Hippocampal formation (tissue), 2 donors: ENCODE results near the gene ZNF506.
A peak's percentile ranks its signal among the peaks of the same experiment; 100 is the strongest.
"Not testable (repeated sequence)": the region's sequence is repeated elsewhere in the genome, so short reads cannot be mapped to it uniquely, and the experiment has no call there.

Experiments used
- DNase-seq, 2 donors: peaks; one replicate each; lab custom pipeline; 2025; lab: John Stamatoyannopoulos, UW

ZNF506 gene

DNA sequence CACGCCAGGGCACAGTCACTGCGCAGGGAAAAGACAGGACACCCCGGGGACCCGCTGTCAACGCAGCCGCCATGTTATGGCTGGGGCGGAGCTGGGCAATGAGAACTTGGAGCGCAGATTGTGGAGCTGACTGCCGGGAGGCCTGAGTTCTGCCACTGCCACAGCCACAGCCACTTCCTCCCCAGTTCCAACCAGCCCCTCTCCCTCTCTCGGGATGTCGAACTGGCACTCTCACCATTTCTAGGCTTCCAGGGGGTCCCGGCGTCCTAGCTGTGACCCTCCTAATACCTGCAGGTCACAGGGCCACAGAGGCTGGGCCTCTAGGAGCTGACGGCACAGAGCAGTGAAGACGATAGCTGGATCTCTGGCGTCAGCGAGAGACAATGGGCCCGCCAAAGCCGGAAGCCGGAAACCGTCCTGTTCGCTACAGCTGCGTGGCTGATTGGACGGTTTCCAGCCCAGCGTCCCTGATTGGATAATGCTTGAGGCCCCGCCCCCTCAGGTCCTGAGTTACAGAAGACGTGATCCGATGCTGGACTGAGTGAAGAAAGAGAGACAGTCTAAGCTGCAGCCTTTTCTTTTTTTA is at the start of gene ZNF506:
TSS of gene ZNF506 (minus strand) at position 385 of the 586 bp plus-strand sequence. CDS start at position 238, 147 bp downstream.
- peak; percentile 91 to 95 for DNase-seq

DNA sequence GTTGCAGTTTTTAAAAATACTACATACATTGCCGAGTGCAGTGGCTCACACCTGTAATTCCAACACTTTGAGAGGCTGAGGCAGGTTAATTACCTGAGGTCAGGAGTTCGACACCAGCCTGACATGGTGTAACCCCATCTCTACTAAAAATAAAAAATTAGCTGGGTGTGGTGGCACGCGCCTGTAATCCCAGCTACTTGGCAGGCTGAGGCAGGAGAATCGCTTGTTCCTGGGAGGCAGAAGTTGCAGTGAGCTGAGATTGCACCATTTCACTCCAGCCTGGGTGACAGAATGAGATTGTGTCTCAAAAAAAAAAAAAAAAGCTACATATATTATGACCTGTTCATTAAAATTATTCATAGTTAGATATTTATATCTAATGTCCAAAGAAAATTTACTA is 48.5 kb upstream of the ZNF506 start:
- not testable (repeated sequence) for DNase-seq

DNA sequence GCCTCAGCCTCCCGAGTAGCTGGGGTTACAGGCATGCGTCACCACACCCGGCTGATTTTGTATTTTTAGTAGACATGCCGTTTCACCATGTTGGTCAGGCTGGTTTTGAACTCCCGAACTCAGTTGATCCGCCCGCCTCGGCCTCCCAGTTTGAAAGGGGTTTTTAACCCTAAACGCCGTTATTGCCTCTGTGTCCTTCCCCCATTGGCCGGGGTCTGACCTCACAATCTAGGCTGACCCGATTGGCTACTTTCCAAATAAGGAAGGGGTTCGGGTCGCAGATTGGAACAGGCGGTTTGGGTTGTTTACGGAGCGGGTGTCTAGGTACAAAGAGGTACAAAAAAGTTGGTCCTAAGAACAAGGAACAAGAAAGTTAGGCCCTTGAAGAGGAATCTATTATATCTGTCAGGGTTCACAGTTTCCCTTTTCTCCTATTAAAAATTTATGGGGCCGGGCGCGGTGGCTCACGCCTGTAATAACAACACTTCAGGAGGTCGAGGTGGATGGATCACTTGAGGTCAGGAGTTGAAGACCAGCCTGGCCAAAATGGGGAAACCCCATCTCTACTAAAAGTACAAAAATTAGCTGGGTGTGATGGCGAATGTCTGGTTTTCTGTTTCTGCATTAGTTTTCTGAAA is 45.2 kb upstream of the ZNF506 start:
- peak in 1 of 2 donors; percentile 9 for DNase-seq

DNA sequence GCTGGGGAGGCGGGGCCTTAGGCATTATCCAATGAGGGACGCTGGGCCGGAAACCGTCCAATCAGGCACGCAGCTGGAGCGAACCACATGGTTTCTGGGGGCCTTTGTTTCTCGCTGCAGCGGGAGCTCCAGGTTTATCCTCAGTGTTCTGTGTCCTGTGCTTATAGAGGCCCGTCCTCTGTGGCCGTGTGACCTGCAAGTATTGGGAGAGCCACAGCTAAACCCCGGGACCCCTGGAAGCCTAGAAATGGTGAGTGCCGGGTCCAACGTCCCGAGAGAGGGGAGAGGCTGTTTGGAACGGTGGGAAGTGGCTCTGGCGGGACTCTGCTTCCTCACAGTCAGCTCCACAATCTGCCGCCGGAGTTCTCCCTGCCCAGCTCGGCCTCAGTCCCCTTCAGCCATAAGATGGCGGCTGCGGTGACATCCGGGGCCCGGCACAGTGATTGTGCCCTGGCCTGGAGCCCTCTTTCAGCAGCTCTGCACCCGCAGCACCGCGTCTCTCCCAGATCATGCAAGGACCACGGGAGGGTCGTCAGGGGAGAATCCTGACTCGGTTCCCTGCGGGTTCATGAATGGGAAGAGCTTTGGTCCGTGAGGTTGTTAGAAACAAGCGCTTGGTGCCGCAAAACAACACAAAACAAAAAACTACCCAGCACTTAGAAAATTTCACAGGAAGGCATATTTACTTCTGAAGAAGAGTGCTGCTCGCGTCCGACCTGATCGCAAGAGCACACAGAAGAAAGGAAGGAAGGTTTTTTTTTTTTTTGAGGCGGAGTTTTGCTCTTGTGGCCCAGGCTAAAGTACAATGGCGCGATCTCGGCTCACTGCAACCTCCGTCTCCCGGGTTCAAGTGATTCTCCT is 44.4 kb upstream of the ZNF506 start, which contains the start of gene ZNF253:
TSS of gene ZNF253 (plus strand) at position 133 of the 861 bp plus-strand sequence. CDS start at position 248, 115 bp downstream.
- peak; percentile 96 to 97 for DNase-seq

DNA sequence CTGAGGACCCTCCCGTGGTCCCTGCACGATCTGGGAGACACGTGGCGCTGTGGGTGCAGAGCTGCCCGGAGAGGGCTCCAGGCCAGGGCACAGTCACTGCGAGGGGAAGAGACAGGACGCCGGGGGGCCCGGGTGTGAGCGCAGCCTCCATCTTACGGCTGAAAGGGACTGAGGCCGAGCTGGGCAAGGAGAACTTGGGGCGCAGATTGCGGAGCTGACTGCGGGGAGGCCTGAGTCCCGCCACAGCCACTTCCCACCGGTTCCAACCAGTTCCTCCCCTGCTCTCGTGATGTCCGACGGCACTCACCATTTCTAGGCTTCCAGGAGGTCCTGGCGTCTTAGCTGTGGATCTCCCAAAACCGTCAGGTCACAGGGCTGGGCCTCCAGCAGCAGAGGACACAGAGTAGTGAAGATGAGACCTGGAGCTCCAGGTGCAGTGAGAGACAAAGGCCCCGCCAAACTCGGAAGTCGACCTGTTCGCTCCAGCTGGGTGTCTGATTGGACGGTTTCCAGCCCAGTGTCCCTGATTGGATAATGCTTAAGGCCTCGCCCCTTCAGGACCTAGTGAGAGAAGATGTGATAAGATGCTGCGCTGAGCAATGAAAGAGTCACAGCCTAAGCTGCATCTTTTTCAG is 39.3 kb upstream of the ZNF506 start:
- no peak for DNase-seq

DNA sequence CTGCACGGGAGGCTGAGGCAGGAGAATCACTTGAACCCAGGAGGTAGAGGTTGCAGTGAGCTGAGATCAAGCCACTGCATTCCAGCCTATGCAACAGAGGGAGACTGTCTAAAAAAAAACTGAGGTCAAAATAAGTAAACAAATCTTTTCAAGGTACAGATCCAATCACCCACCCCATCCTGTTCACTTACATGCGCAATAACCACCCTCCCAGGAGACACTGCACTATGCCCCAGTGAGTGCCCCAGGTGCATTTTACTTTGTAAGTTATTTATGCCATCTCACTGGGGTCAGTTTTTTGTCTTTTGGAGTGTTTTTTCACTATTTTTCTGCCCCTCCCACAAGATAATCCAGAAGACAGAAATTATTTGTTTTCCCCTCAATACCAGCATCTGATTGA is 37.2 kb upstream of the ZNF506 start:
- no peak for DNase-seq

DNA sequence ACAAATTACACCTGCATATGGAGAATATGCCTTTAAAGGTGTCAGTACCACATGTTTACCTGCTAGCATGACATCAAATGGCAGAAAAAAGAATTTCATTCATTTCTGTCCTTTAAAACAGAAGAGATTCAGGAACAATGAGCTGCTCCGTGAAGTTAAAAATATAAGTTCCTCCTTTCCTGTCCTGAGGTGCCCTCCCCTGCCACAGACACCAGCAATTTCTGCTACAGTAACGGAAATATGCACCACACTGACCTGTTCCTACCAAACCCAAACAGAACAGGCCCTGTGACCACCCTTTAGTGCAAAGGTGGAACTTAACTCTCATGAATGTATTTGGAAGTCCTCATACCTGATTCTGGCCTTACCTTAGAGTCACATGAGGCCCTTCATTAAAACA is 30.2 kb upstream of the ZNF506 start:
- DNase-seq: not testable (repeated sequence)

DNA sequence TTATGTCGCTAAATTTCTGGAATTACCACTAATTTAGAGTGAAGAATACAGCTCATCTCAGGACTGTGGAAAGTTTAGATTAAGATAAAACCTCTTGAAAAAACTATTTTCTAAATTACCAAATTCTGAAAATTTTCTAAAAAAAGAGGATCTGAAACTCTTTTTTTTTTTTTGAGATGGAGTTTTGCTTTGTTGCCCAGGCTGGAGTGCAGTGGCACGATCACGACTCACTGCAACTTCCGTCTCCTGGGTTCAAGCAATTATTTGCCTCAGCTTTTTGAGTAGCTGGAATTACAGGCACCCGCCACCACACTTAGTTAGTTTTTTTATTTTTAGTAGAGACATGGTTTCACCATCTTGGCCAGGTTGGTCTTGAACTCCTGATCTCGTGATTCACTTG is 27.5 kb upstream of the ZNF506 start:
- no peak for DNase-seq

DNA sequence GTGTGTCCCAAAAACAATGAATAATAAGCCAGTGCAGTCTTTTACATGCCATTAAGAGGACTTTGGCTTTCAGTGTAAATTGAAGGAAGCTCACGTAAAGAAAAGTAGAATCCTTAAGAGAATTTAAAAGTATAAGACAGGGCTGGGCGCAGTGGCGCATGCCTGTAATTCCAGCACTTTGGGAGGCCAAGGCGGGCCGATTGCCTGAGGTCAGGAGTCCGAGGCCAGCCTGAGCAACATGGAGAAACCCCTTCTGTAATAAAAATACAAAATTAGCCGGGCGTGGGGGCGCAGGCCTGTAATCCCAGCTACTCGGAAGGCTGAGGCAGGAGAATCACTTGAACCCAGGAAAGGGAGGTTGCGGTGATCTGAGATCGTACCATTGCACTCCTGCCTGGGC is 26.2 kb upstream of the ZNF506 start:
- DNase-seq: no peak

DNA sequence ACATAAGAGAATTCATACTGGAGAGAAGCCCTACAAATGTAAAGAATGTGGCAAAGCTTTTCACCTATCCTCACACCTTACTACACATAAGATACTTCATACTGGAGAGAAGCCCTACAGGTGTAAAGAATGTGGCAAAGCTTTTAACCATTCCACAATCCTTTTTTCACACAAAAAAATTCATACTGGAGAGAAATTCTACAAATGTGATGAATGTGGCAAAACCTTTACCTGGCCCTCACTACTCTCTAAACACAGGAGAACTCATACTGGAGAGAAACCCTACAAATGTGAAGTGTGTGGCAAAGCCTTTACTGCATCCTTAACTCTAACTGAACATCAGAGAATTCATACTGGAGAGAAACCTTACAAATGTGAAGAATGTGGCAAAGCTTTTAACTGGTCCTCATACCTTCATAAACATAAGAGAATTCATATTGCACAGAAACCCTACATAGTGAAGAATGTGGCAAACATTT is 14.0 kb upstream of the ZNF506 start:
- no peak for DNase-seq

DNA sequence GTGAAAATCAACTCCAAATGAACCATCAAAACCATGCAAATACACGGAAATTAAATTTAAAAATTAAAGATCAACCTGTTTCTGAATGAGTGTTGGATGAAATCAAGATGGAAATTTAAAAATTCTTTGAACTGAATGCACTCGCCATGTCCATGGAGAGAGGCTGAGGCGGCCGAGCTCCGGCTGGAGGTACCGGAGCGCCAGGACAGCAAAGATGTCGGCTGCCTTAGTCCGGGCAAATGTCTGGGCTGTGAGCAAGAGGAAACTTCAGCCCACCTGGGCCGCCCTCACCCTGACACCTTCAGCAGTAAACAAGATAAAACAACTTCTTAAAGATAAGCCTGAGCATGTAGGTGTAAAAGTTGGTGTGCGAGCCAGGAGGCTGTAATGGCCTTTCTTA is 5.3 kb upstream of the ZNF506 start:
- no peak for DNase-seq

DNA sequence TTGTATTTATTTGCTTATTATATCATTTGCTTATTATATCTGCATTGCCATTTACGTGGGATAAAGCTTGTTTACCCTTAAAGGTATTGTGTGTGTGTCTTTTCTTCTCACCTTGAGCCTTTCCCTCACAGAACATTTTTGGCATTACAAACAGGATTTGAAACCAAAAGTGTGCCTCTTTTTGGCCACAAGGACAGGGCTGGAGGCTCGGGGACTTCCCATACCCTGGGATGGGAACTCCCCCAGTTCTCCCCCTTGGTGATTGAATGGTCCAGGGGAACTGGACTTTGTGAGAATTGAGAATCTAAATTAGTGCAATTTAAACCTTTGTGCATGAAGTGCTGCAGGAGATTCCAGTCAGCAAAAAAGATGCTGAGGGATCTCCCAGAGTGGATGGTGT is 2.4 kb upstream of the ZNF506 start:
- no peak for DNase-seq

DNA sequence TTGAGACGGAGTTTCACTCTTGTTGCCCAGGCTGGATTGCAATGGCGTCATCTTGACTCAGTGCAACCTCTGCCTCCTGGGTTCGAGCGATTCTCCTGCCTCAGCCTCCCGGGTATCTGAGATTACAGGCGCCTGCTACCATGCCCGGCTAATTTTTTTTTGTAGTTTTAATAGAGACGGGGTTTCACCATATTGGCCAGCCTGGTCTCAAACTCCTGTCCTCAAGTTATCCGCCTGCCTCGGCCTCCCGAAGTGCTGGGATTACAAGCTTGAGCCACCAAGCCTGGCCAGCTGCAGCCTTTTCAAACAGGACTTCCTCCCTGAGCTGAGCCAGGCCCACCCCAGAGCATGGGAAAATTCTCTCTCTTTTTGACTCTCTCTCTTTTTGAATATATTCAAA is 426 bp upstream of the ZNF506 start:
- not testable (repeated sequence) for DNase-seq

DNA sequence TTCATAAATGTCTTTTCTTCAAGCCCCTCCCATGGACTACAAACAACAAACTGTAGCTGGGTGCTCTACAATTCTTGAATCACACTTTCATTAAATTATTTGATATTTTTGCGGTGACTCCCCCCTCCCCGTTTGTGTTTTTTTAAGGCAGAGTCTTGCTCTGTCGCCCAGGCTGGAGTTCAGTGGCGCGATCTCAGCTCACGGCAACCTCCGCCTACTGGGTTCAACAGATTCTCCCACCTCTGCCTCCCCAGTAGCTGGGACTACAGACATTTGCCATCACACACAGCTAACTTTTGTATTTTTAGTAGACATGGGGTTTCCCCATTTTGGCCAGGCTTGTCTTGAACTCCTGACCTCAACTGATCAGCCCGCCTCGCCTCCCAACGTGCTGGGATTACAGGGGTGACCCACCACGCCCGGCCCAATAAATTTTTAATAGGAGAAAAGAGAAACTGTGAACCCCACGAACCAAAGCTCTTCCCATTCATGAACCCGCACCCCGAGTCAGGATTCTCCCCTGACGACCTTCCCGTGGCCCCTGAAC is 703 bp downstream of the ZNF506 start:
- no peak for DNase-seq

DNA sequence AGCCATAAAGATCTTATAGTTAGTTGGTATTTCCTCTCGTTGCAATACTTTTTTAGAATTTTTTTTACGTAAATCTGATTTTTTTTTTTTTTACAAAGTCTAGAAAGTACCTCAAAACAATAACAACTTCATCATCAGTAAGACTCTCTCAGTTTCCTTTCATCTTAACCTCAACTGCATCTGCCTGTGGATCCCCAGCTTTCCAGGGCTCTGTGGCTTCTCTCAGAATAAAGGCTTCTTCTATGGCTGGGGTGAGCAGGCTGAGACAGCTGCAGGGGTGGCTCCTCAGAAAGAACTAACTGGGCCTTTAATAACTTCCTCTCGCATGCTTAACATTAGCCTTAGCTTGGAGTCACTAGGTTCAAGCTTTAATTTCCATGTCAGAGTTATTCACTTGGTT is 4.2 kb downstream of the ZNF506 start:
- no peak for DNase-seq

DNA sequence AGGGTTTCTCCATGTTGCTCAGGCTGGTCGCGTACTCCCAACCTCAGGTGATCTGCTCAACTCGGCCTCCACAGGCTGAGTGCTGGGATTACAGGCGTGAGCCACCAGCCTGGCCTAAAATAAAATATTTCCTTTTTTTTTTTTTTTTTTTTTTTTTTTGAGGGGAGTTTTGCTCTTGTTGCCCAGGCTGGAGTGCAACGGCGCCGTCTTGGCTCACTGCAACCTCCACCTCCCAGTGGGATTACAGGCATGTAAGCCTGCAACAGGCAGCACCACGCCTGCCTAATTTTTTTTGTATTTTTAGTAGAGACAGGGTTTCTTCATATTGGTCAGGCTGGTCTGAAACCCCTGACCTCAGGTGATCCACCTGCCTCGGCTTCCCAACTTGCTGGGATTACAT is 4.9 kb downstream of the ZNF506 start:
- DNase-seq: no peak

DNA sequence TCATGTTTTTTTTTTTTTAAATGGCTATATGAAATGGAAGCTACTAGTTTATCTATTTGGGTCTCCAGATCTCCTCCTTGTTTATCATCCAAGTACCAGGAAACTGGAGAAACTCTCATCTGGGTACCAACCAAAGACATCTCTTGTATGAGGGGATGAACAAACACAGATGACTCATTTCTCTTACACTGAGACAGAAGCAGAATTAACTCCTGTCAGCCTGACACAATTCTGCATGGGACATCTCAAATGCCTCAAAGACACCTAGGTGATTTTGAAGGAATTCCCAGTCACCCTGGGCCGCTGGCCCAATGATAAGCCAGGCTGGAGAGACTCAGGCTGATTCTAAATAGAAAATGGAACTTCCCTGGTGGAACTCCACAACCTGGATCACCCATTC is 9.6 kb downstream of the ZNF506 start:
- not testable (repeated sequence) for DNase-seq

DNA sequence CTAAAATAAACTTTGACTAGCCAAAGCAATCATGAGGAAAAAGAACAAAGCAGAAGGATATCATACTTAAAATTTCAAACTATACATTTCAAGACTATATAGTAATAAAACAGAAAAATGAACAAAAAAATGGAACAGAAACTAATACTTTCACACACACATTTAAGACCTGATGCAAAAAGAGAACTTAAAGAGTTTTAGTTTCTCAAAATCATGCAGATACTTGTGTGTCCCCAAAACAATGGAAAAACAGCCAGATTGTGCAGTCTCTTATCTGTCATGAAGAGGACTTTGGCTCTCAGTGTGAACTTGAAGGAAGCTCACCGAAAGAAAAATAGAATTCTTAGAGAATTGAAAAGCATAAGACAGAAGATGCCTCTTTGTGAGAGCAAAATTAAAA is 16.1 kb downstream of the ZNF506 start:
- no peak for DNase-seq

DNA sequence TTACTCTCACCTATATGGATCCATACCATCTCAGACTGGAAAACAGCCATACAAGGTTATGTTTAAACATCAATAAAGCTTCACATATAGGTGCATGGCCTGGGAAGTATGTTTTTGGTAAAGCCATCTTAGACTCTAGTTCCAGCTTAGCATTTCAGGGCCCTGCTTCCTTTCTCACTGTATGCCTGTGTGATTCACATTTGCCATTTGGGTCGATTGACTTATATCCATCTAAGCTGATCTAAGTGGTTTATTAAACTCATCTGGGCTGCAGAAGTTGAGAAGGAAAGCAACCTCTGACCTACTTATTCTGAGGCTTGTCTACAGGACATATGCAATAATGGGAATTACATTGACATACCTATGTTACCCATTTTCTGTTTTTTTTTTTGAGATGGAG is 33.5 kb downstream of the ZNF506 start:
- no peak for DNase-seq

DNA sequence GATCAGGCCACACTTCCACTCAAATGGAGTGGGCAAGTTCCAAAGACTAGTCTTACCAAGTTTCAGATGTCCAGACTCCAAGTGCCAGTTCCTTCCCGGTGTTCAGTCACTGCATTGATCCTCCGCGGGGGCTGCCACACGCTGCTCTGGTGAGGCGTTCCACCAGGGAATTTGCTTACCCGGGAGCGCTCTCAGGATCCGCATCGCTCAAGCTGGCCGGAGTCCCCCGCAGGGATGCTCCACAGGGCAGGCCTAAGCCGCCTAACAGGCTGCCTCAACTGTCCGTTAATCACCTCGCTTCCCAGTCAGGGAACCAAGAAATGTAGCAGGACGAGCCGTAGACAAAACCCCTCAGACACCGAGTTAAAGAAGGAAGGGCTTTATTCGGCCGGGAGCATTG is 36.1 kb downstream of the ZNF506 start:
- not testable (repeated sequence) for DNase-seq

DNA sequence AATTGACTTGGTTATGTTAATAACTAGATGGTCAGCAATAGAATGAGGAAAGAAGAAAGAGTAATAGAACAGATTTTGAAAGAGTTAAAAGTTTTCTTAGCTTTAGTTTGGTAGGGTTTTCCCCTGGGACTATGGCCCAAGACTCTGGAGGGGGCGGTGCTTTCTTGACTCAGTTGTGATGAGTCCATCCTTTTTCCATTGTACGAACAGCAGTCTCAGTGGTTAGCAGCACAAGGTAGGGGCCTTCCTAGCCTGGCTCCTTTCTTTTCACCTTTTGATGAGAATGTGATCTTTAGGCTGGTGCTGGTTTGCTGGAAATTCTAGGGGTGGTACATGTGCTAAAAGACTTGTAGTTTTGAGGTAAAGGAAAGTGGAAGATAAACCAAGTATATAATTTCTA is 38.8 kb downstream of the ZNF506 start:
- DNase-seq: no peak

DNA sequence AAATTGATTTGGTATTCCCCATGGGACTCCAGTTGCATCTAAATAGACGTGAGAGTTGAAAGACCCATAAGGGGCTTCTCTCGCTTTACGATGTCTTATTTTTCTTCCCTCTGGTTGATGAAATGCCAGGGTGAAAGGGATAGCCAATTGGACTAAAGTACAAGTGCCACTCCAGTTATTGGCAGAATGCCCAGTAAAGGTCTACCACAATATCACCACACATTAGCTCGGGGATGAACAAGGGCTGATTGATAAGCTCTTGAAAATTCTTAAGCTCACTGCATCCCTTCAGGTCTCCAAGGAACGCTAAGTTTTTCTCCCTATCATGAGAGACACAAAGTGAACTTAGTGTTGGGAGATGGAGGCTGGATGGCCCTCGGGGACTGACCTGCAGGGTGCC is 39.8 kb downstream of the ZNF506 start:
- peak in 1 of 2 donors; percentile 0 for DNase-seq
